ENCODE data around the gene CHAF1A.

The CHAF1A gene

GRCh38 chr19:4365791-4366665, 36.4 kb upstream of the CHAF1A start:
- H4K20me1 ChIP-seq (ENCODE audit: insufficient read depth, low read length) = peaks cover 56% of the 10 kb centered on the region
- no peak overlapping the region for H3K27ac ChIP-seq (ENCODE audit: low read length)
- TF ChIP-seq CTCF (IDR thresholded peaks at IDR 0.05; ENCODE audit: borderline replicate concordance, extremely low read depth, low read length, poor library complexity, severe bottlenecking) (no peak), EZH2 (IDR thresholded peaks at IDR 0.05; ENCODE audit: borderline replicate concordance, low read depth, low read length, severe bottlenecking) (no peak)
- H3K9ac ChIP-seq (ENCODE audit: low read depth, low read length) = no peak overlapping the region
- no peak for DNase-seq
- no peaks in the 10 kb centered on the region; the same call in 1 of the 2 replicates for H3K4me1 ChIP-seq (ENCODE audit: insufficient read depth, low read length)
- H3K9me3 ChIP-seq (ENCODE audit: insufficient read depth, low read length, severe bottlenecking) = no peaks in the 10 kb centered on the region
- H3K79me2 ChIP-seq (ENCODE audit: insufficient read depth, low read length) = peaks cover 32% of the 10 kb centered on the region
- H3K4me3 ChIP-seq (ENCODE audit: low read depth in 1 of 2, low read length in 2 of 2) = no peak overlapping the region
- ATAC-seq (ENCODE audit: insufficient read depth, low read depth) = no peak
- no peaks in the 10 kb centered on the region for H3K27me3 ChIP-seq (ENCODE audit: insufficient read depth, low read length, poor library complexity)
- peaks cover 69% of the 10 kb centered on the region for H3K36me3 ChIP-seq (ENCODE audit: insufficient read depth, low read length)
- no peak overlapping the region for H3K4me2 ChIP-seq (ENCODE audit: insufficient read depth, low read length)
- no peak overlapping the region for H2AFZ ChIP-seq (ENCODE audit: low read depth, low read length)

- Histone ChIP-seq H3K4me3 (ENCODE audit: low read depth in 1 of 2, low read length in 2 of 2) (no peak overlapping the region), H4K20me1 (ENCODE audit: insufficient read depth, low read length) (peaks cover 63% of the 10 kb centered on the region), H2AFZ (ENCODE audit: low read depth, low read length) (no peak overlapping the region), H3K4me2 (ENCODE audit: insufficient read depth, low read length) (no peak overlapping the region), H3K9ac (ENCODE audit: low read depth, low read length) (no peak overlapping the region), H3K79me2 (ENCODE audit: insufficient read depth, low read length) (peaks cover 40% of the 10 kb centered on the region), H3K36me3 (ENCODE audit: insufficient read depth, low read length) (peaks cover 64% of the 10 kb centered on the region), H3K4me1 (ENCODE audit: insufficient read depth, low read length) (no peaks in the 10 kb centered on the region; the same call in 1 of the 2 replicates), H3K9me3 (ENCODE audit: insufficient read depth, low read length, severe bottlenecking) (no peaks in the 10 kb centered on the region), H3K27ac (ENCODE audit: low read length) (no peak overlapping the region), H3K27me3 (ENCODE audit: insufficient read depth, low read length, poor library complexity) (no peaks in the 10 kb centered on the region)
- ATAC-seq (ENCODE audit: insufficient read depth, low read depth) (no peak), DNase-seq (no peak)
- TF ChIP-seq CTCF (IDR thresholded peaks at IDR 0.05; ENCODE audit: borderline replicate concordance, extremely low read depth, low read length, poor library complexity, severe bottlenecking) = no peak
- no peak for TF ChIP-seq EZH2 (IDR thresholded peaks at IDR 0.05; ENCODE audit: borderline replicate concordance, low read depth, low read length, severe bottlenecking)
Measured at GRCh38 chr19:4366666-4367335, 35.6 kb upstream of the CHAF1A start.

- TF ChIP-seq CTCF (IDR thresholded peaks at IDR 0.05; ENCODE audit: borderline replicate concordance, extremely low read depth, low read length, poor library complexity, severe bottlenecking) (no peak), EZH2 (IDR thresholded peaks at IDR 0.05; ENCODE audit: borderline replicate concordance, low read depth, low read length, severe bottlenecking) (no peak)
- H3K79me2 ChIP-seq (ENCODE audit: insufficient read depth, low read length) = peaks cover 44% of the 10 kb centered on the region
- no peak for ATAC-seq (ENCODE audit: insufficient read depth, low read depth)
- H3K9me3 ChIP-seq (ENCODE audit: insufficient read depth, low read length, severe bottlenecking) = no peaks in the 10 kb centered on the region
- no peaks in the 10 kb centered on the region; the same call in 1 of the 2 replicates for H3K4me1 ChIP-seq (ENCODE audit: insufficient read depth, low read length)
- peaks cover 68% of the 10 kb centered on the region for H4K20me1 ChIP-seq (ENCODE audit: insufficient read depth, low read length)
- H3K9ac ChIP-seq (ENCODE audit: low read depth, low read length) = no peak overlapping the region
- H3K36me3 ChIP-seq (ENCODE audit: insufficient read depth, low read length) = peaks cover 60% of the 10 kb centered on the region
- H3K27ac ChIP-seq (ENCODE audit: low read length) = no peak overlapping the region
- no peak overlapping the region for H3K4me2 ChIP-seq (ENCODE audit: insufficient read depth, low read length)
- H2AFZ ChIP-seq (ENCODE audit: low read depth, low read length) = no peak overlapping the region
- H3K4me3 ChIP-seq (ENCODE audit: low read depth in 1 of 2, low read length in 2 of 2) = no peak overlapping the region
- no peaks in the 10 kb centered on the region for H3K27me3 ChIP-seq (ENCODE audit: insufficient read depth, low read length, poor library complexity)
- DNase-seq = no peak
Measured at GRCh38 chr19:4367336-4367723, 35.1 kb upstream of the CHAF1A start.
